Measurements from ENCODE around the gene ASB7. TPM values are rescaled to one million over a fixed set of nuclear protein-coding genes. Genes with fewer than 3 reads are reported as not detected.

The ASB7 gene
- polyA plus RNA-seq, 3 donors, result 5.3 to 9.8 (median 7.6) TPM

GRCh38 chr15:100696452-100696851, 94.1 kb downstream of the ASB7 start:
- Histone ChIP-seq H3K27ac (ENCODE audit: low read depth in 1 of 2, low read length in 2 of 2) (no peak overlapping the region), H3K79me2 (ENCODE audit: insufficient read depth, low read length) (no peaks in the 10 kb centered on the region), H3K4me3 (replicated peaks in 1 of 3; ENCODE audit: low read depth in 2 of 3, low read length in 3 of 3) (no peak overlapping the region), H3K4me1 (ENCODE audit: control insufficient read depth in 1 of 2, insufficient read depth in 2 of 2, low read length in 2 of 2) (no peaks in the 10 kb centered on the region), H4K20me1 (ENCODE audit: insufficient read depth, low read length) (no peaks in the 10 kb centered on the region), H3K9me3 (replicated peaks in 1 of 2; ENCODE audit: control insufficient read depth in 1 of 2, insufficient read depth in 1 of 2, low read length in 2 of 2) (no peaks in the 10 kb centered on the region), H3K9ac (ENCODE audit: insufficient read depth, low read length, poor library complexity, severe bottlenecking) (no peak overlapping the region), H3K4me2 (replicated peaks; ENCODE audit: extremely low read depth, low read length, poor library complexity, severe bottlenecking) (no peak overlapping the region), H3K27me3 (ENCODE audit: control insufficient read depth in 2 of 2, insufficient read depth in 2 of 2, low read length in 2 of 2) (peaks cover 5 to 12% of the 10 kb centered on the region in 2 donors), H2AFZ (ENCODE audit: insufficient read depth, low read depth, low read length, poor library complexity, severe bottlenecking) (no peak overlapping the region), H3K36me3 (replicated peaks in 1 of 2; ENCODE audit: control insufficient read depth in 1 of 2, insufficient read depth in 2 of 2, low read length in 2 of 2) (no peaks in the 10 kb centered on the region)
- WGBS (ENCODE audit: insufficient coverage), result 86% methylated on average over 2 of the region's 3 CpGs
- TF ChIP-seq CTCF (IDR thresholded peaks at IDR 0.05), result no peak
- H3K36me3 Mint-ChIP-seq, result no peaks in the 10 kb centered on the region
- intact Hi-C loops (cut with micrococcal nuclease), result no loop called here
- DNase-seq, result no peak
- H3K9me3 Mint-ChIP-seq, result peaks cover 0 to 11% (median 4%) of the 10 kb centered on the region in 7 donors
- peaks cover 16 to 32% (median 26%) of the 10 kb centered on the region in 3 donors for H3K27me3 Mint-ChIP-seq (ENCODE audit: low read depth in 3 of 3)
- no peak overlapping the region for H3K27ac Mint-ChIP-seq
- no peaks in the 10 kb centered on the region for H3K4me1 Mint-ChIP-seq
- no peak overlapping the region for H3K4me3 Mint-ChIP-seq

Small RNA genes within 50 kb of the gene (small RNA-seq; reads per million reads assigned to genes)
- gene RF00019 (ENCODE audit: insufficient read length, low read depth) (not detected), gene RNU6-181P (ENCODE audit: insufficient read length, low read depth) (not detected)

Other genes starting within 250 kb of the ASB7 start
- gene CERS3, start 73.6 kb upstream of the ASB7 start, polyA plus RNA-seq, result under 1 TPM in 1 of 3 donors, not detected in 2; 0.04 TPM
- gene LINS1, start 405 bp upstream of the ASB7 start, polyA plus RNA-seq, result 1 to 10 TPM; 4.2 to 8.8 (median 7.6) TPM

Measured in CD14-positive monocyte (primary cell).